NCI-H2227 treated with DMSO at 0.1 percent for 48 hours (cell line): ENCODE data around the gene IL22RA2.

Experiments used
- DNase-seq: peaks from one replicate; lab custom pipeline; 2025; lab: John Stamatoyannopoulos, UW

IL22RA2 gene

DNA sequence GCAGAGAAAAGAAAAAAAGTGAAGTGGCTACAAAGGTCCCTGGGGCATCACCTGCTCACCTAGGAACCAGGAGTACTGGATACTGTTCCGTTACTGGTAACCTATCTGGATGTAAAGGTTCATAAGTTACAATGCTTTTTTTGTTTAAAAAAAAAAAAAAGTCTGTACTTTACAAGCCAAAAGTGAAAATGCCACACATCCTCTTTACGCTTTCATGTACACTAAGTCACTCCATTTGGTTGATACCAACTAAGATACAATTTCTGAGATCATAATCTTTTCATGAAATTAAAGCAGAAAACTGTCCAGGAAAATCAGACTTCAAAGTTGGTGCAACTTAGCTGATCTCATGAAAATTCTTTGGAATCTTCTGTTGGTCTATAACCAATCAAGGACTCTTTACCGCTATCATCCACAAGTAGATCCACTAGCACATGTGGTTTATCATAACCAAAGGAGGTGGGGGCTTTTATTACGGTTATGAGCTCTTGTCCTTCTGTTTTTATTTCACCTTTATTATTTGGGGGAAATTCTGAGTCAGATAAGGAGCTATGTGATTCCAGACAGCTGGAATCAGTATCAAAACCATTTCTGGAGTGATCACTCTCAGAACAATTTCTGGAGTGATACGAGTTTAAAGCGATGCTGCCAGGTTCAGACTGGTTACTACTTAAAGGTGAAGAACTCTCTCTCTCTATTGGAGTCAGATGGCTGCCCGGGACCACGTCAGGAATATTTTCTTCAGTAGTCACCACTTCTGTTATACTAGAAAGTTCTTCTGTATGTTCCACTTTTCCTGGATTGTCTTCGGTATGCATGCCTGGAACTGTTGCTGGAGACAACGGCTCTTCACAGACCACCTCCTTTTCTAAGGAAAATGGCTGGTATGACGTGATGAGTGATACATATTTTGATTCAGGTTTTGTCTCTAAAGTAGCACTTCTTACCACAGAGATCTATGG is 24.5 kb upstream of the IL22RA2 start:
- DNase-seq, result no peak

DNA sequence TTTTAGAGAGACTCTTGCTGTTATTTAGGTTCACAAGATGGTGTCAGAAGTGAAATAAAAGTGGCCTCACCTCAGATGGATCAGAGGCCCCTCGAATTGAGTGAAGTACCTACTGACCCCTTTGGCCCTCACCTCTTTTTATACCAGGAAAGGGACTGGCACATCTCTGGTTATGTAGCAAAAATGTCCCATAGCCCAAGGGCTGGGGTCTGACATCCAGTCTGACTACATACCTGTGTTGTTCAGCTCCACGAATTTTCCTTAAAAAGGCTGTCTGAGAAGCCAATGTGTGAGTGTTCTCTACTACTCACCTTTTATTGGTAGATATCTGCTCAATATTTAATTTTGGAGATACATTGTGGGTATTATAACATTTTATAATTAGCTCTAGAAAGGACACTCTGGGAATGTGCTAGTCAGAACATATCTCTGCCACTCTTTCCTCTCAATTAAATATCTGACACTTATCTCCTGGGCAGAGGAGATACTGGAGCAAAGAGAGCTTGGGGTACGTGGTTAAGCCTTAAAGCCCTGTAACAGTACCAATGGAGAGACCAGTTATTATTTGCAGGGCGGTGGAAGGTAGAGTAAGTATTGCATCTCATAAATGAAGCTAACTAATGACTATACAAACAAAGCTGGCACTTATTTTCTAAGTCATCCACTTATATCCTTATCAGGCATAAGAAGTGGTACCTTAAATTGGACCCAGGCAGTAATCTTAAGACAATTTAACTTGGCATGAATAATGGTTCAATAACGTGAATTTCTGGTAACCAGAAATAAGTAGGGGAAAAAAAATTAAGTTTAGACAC is 20.0 kb upstream of the IL22RA2 start:
- no peak for DNase-seq

DNA sequence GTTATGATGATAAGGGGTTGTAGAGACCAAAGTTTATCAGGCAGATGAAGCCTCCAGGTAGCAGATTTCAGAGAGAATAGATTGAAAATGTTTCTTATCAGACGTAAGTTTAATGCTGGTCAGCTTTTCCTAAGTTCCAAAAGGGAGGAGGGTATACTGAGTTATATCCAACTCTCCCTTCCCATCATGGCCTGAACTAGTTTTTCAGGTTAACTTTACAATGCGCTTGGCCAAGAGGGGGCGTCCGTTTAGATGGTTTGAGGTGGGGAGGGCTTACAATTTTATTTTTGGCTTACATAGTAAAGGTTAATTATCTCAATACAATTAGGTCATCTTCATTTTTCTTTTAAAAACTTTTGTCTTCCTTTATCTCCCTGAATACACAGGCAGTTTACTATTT is 19.4 kb upstream of the IL22RA2 start:
- DNase-seq, result no peak

DNA sequence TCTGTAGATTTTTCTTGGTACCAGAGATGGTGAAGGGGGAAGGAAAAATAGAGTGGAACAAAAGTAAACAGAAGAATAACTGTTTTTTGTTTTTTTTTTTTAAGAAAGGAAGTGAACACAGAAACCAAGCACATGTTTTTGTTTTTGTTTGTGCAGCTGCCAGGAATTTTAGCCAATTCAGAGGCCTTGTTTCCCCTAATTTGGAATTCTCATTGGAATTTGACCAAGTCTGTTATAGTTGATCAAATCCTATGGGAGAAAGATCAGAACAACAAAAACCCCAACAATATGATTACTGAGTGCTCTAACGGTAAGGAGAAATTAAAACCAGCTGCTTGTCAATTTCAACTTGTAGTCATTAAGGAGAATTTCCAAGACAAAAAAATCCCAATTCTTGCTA is 18.2 kb upstream of the IL22RA2 start:
- no peak for DNase-seq

DNA sequence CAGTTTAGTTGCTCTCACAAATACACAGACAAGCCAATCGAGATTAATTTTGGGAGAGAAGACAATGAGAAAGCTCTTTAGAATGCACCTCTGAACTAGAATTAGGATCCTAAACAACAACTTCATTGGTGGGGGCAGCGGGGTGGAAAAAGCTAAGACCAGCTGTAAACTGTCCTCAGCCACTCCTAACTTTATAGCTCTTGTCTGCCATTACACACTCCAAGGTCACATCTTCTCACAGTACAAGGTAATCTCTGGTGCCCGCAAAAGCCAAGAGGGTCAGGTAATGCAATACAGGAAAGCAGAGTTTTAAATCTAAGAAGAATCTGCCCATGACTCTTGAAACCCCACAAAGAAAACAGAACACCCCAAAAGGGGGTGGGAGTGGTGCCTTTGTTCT is 17.8 kb upstream of the IL22RA2 start:
- DNase-seq, result no peak

DNA sequence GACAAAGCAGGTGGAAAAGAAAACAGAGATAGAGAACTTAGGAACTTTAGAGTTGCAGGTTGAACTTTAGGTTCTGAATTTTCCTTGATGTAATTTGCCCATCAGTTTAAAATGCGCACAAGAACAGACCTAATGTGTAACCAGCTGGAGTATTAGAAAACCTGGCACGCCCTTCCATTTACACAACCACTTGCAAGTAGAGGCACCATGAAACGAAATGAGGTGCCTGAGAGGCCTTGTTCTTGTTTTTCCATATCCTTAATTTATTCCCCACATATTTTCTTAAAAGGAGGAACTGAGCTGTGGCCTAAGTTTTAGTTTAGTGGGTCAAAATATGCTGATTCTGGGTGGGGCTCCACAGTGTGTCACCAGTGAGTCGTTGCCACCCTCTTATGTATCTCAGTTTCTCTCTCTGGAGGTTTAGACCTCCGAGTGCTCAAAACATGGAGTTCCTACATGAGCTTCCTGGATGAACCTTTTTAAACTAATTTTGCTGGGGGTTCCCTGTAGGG is 17.2 kb upstream of the IL22RA2 start:
- no peak for DNase-seq

DNA sequence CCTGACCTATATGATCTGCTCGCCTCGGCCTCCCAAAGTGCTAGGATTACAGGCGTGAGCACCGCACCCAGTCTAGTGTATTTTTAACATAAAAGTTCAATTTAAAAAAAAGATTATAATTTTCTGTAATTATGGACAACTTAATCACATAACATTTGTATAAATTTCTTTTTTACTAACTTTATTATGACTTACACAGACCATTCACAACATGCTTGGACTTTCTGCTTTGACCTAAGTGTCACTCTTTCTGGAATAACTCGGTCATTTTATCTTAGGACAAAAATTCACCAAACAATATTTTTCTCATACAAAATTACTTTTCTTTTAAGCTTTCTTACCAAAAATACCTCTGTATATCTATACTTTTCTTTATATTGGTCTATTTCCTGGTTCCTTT is 15.4 kb upstream of the IL22RA2 start:
- DNase-seq, result no peak

DNA sequence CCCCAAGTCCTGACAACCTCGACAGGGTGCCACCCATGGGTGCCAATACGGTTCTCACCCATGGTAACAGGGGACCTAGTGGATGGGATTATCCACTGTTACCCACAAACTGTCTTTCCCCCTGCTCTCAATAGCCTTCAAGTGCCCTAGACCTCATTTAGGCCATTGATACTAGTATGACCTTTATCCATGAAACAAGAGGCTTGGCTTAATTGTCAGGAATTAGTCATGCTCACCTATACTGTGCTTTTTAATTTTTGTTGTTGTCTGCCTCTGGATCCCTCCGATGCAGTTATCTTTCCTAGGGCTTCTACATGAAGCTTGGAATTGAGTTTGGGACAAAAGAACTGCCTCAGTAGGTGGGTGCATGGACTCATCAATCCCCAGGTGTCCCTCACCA is 11.8 kb upstream of the IL22RA2 start:
- no peak for DNase-seq

DNA sequence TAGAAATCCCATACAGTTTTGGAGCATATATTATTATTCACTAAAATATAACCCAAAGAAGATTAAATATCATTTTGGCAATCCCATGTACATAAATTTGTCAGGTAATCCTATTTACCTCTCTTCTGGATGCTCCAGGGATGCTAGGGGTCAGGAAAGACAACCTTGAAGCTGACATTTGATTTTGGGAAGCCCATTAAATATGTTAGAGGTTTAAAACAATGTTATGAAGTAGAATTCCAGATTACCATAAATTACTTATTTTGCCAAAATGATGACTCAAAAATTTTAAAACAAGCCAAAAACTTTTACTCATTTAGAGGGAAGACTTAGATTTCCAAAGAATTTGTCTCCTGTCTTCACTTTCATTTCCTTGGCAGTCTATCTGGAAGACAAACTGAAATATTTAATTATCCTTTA is 9.2 kb upstream of the IL22RA2 start:
- DNase-seq, result no peak

DNA sequence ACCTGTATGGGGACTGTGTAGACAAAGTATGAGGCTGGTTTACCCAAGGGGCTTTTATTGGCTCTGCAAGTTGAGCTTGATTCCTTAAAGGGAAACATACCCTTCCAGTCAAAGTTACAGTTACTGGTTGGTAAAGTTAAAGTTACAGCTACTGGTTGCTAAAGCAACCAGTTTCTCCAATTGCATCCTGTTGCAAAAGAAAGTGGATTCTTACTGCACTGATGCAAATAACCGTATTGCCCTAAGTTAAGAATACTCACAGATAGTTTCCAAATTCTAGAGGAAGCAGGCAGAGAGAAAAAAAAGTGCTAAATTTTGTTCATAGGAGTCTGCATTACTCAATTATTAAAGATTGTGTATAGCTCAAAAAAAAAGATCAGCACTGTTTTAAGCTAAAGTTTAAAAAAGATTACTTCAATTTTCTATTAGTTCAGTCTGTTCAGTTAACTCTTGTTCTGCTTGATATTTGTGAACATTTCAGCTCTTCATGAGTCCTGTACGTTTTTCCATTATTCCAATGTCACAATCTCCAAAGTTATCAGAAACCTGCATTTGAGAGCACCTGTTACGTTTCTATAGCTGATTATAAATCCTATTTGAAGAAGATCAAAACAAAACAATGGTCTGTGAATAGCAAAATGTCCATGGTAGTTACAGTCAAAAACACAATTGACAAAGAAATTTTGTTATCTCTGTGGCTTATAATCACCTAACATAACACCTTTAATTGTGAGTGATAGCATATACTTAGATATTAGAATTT is 8.6 kb upstream of the IL22RA2 start:
- DNase-seq, result no peak

DNA sequence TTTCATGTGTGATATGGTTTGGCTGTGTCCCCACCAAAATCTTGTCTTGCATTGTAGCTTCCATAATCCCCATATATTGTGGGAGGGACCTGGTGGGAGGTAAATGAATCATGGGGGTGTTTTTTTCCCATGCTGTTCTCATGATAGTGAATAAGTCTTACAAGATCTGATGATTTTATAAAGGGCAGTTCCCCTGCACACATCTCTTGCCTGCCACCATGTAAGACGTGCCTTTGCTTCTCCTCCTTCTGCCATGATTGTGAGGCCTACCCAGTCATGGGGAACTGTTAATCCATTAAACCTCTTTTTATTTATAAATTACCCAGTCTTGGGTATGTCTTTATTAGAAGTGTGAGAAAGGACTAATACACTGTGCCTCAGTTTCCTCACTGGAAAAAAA is 4.2 kb upstream of the IL22RA2 start:
- DNase-seq, result no peak

DNA sequence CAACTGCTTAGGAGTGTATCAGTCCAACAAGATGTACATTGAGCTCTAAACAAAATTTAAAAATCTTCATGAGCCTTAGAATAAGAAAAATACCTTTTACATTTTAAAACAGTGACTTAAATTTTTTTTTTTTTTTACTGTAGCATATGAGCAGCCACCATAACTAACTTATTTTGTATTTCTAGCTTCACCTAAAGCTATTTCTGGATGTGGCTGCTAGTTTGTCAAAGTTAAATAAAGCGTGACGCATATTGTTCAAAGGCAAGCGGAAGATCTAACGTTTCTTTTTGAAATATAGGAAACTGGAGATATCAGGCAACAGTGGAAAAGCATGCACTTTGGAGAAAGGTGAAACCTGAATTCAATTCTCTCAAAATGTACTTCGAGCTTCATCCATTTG is 3.3 kb upstream of the IL22RA2 start:
- no peak for DNase-seq

DNA sequence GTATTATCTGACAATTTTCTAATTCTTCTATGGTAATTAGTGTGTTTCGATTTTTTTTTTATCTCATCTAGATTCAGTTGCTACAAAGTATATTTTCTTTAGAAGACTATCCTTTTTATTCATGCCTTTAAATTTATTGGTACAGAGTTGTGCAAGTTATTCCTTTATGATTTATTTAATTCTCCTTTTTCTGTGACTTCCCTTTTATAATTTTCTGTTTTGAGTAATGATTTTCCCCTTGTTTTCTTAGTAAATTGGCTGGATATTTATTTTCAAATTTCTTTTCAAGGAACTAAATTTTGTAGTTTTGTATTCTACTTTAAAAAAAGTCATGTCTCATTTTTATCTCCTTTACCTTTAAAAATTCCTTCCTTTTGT is 2.4 kb upstream of the IL22RA2 start:
- DNase-seq, result no peak

DNA sequence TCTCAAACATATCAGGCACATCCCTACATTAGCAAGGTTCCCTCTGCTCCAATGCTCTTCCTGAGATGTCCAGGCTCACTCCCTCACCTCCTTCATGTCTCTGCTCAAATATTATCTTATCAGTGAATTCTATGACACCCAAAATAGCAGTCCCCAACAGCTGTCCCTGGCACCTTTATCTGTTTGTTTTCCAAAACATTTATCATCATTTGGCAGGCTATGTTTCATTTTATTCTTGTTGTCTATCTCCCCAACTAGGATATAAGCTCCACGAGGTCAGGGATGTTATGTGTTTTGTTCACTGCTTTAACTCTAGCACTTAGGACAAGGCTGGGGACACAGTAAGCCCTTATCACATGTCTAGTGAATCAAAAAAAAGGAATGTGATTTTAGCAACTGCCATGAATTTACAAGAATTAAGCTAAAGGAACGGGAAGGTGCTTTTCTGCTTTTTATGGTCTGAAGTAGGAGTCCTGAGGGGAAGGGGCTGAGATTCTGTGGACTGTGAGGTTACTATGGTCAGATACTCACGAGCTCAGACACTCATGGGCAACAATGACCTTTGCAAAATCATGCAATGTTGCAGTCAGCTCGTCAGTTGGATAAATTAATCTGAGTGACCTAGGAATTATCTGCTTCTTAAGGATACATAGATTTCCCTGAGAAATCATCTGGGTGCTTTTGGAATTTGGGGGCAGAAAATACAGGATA is 1.9 kb upstream of the IL22RA2 start:
- no peak for DNase-seq

DNA sequence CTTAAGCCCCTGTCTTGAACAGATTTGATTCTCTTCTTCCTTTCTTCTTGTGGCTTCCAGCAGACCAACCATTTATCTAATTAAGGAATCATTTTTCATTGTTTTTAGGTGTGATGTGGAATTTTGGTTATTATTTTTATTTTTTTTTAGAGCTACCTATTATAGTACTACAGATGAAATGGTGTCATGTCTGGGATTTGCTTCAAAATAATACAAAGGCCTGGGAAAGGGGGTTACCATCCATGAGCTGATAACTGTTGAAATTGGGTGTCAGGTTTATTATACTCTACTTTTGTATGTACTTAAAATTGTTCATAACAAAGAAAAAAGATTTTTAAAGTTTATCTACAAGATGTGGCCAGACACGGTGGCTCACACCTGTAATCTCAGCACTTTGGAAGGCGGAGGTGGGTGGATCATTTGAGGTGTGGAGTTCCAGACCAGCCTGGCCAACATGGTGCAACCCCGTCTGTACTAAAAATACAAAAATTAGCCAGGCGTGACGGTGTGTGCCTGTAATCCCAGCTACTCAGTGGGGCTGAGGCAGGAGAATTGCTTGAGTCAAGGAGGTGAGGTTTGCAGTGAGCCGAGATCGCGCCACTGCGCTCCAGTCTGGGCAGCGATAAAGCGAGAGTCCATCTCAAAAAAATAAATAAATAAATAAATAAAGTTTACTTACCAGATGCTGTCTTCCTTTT is 561 bp downstream of the IL22RA2 start:
- DNase-seq, result no peak

DNA sequence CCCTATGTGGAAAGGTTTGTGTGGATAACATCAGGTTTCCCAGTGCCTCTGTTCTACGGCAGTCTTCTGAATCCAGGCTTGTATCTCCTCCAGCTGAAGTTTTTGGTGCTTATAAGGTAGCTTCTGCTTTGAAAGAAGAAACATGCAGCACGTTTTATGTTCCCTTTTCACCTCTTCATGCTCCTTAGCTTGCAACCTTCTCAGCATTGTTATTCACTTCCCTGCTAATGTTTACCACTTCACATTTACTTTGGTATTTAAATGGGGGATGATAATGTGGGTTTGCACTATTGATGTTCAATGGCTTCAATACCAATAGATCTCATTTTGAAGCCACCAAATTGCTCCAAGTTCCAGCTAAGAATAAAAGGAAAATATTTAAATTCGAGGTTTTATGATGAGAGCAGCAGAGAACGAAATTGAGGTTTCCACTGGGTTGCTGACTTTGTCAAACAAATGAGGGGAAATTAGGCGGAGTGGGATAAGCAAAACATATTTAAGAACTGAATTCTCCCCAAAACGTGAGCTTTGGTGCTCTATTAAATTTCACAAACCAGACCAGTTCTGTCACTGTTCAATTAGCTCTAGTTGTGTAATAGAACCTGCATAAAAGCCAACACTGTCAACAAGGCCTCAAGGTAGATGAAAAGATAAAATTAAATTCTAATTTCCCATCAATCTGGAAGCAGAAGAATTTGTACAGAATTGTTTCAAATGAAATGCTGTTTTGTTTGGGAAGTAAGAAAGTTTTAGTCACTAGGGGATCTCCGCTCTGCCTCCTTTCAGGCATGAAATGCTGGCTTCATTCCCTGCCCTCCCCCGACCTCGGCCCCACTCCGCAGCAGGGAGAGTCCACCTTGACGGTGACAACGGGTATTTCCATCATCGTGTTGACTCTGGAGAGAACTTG is 1.4 kb downstream of the IL22RA2 start:
- DNase-seq, result no peak

DNA sequence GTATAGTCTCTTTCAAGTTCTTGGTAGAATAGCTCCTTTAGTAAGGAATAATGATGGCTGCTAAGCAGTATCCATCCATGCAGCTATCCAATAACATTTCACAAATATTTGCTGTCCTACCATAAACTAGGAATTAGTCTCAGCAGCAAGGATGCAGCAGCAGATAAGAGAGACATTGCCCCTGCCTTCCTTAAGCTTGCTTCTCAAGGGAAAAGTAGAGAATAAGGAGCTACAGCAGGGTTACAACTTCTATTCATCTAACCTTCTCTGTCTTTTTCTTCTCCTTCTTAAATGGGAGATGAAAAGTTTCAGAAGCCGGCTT is 2.4 kb downstream of the IL22RA2 start:
- no peak for DNase-seq

DNA sequence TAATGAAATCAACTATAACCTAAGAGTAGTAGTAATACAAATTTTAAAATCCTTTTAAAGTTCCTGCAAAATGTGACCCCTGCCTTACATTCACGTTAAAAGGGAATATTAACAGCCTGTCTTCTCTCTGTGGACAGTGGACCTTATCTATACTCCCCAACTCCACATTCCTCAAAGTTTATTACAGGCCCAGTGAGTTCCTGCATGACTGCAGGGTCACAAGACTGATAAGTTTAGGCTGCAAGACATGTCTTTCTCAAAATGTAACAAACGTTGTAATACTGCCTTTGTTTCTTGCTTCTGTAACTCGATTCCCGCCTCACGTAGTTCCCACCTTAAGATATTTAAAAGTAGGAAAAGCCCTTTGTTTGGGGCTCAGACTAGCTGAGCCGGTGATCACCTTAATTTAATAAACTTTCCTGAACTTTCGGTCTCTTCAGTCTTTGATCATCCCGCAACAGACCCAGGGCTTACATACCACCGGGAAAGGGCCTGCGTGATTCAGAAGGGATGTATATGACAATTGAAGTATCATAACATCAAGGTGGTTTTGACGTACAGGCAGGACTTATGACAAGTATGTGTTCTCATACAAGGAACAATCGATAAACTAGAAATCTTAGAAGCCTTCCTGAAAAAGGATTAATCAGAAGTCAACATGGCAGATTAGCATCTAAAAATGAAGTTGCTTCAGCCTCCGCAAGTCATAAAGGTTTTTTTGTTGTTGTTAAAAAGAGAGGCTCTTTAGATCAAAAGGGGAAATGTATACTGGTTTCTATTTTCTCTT is 3.0 kb downstream of the IL22RA2 start:
- no peak for DNase-seq

DNA sequence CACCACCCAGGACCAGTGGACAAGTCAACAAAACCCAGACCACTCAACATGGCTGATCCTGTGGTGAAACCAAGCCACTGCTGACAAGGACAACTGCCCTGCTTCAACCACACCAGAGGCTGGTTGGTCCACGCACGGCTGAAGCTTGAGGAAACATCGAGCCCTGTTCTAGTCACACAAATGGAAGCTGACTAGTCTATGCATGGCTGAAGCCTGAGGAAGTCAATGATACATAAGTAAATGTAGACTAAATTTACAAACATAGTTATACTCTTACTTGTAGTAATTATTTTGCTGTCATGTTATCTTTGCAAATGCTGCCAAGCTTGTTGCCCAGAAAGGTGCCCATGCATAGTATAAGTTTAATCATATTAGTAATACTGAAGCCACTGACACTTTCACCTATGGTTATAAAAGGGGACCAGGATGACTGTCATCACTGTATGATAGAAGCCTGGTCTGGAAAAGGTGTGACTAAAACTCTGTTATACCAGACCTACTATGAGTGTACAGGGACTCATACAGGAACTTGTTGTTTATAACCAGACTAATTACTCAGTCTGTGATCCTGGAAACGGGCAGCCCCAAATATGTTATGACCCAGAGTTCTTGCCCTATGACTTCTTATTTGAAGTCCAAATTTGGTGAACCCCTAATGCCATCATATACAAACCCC is 5.6 kb downstream of the IL22RA2 start:
- DNase-seq, result no peak
